ENCODE data around the gene FAM120A.

FAM120A gene

GRCh38 chr9:93599571-93600403 is 148.3 kb downstream of the FAM120A start:
- TF ChIP-seq CTCF (IDR thresholded peaks at IDR 0.05), result no peak
- no peaks in the 10 kb centered on the region for H3K27me3 ChIP-seq
- H3K4me3 ChIP-seq, result no peak overlapping the region
- H3K27ac ChIP-seq, result no peak overlapping the region
- DNase-seq, result peak in 1 of 2 donors; percentile 34
- no peaks in the 10 kb centered on the region for H3K36me3 ChIP-seq
- H3K9me3 ChIP-seq, result no peaks in the 10 kb centered on the region
- intact Hi-C loops (cut with DNase I; ENCODE audit: low total_unique reads), result no loop called here
- H3K4me1 ChIP-seq, result peaks cover 0 to 32% (median 15%) of the 10 kb centered on the region in 4 donors

- no peak for TF ChIP-seq CTCF (IDR thresholded peaks at IDR 0.05)
- H3K9me3 ChIP-seq, result no peaks in the 10 kb centered on the region
- intact Hi-C loops (cut with DNase I; ENCODE audit: low total_unique reads), result no loop called here
- DNase-seq, result peak in 1 of 2 donors; percentile 45
- no peak overlapping the region for H3K27ac ChIP-seq
- no peaks in the 10 kb centered on the region for H3K27me3 ChIP-seq
- H3K36me3 ChIP-seq, result no peaks in the 10 kb centered on the region
- no peak overlapping the region for H3K4me3 ChIP-seq
- peaks cover 0 to 32% (median 15%) of the 10 kb centered on the region in 4 donors for H3K4me1 ChIP-seq
Measured at GRCh38 chr9:93600504-93600903, 149.0 kb downstream of the FAM120A start.

GRCh38 chr9:93601063-93601462 is 149.6 kb downstream of the FAM120A start:
- no peak for TF ChIP-seq CTCF (IDR thresholded peaks at IDR 0.05)
- H3K36me3 ChIP-seq, result no peaks in the 10 kb centered on the region
- no peak overlapping the region for H3K4me3 ChIP-seq
- peak in 1 of 2 donors; percentile 19 for DNase-seq
- no peak overlapping the region for H3K27ac ChIP-seq
- H3K4me1 ChIP-seq, result peaks cover 0 to 32% (median 15%) of the 10 kb centered on the region in 4 donors
- intact Hi-C loops (cut with DNase I; ENCODE audit: low total_unique reads), result no loop called here
- peaks cover 0 to 3% (median 0%) of the 10 kb centered on the region in 3 donors for H3K9me3 ChIP-seq
- H3K27me3 ChIP-seq, result no peaks in the 10 kb centered on the region

GRCh38 chr9:93601666-93602065 is 150.2 kb downstream of the FAM120A start:
- H3K9me3 ChIP-seq, result peaks cover 0 to 3% (median 0%) of the 10 kb centered on the region in 3 donors
- H3K36me3 ChIP-seq, result no peaks in the 10 kb centered on the region
- no peak overlapping the region for H3K4me3 ChIP-seq
- no peaks in the 10 kb centered on the region for H3K27me3 ChIP-seq
- intact Hi-C loops (cut with DNase I; ENCODE audit: low total_unique reads), result no loop called here
- peak in 1 of 2 donors; percentile 28 for DNase-seq
- no peak for TF ChIP-seq CTCF (IDR thresholded peaks at IDR 0.05)
- peaks cover 0 to 32% (median 13%) of the 10 kb centered on the region in 4 donors for H3K4me1 ChIP-seq
- no peak overlapping the region for H3K27ac ChIP-seq

GRCh38 chr9:93603011-93603410 is 151.5 kb downstream of the FAM120A start:
- Histone ChIP-seq H3K36me3 (no peaks in the 10 kb centered on the region), H3K4me1 (peaks cover 0 to 32% (median 13%) of the 10 kb centered on the region in 4 donors), H3K27me3 (no peaks in the 10 kb centered on the region), H3K27ac (no peak overlapping the region), H3K4me3 (no peak overlapping the region), H3K9me3 (peaks cover 0 to 11% (median 0%) of the 10 kb centered on the region in 3 donors)
- TF ChIP-seq CTCF (IDR thresholded peaks at IDR 0.05), result no peak
- intact Hi-C loops (cut with DNase I; ENCODE audit: low total_unique reads), result no loop called here
- DNase-seq, result peak in 1 of 2 donors; percentile 41
